ENCODE measurements around the gene CCR2.
"Not testable (repeated sequence)": the region's sequence is repeated elsewhere in the genome, so short reads cannot be mapped to it uniquely, and the experiment has no call there.

The CCR2 gene

GRCh38 chr3:46380471-46381221, 26.7 kb downstream of the CCR2 start:
- DNase-seq = no peak

- no peak for DNase-seq
Observed at GRCh38 chr3:46381625-46382024, 27.7 kb downstream of the CCR2 start.

- no peak for DNase-seq
Observed at GRCh38 chr3:46383211-46383950, 29.5 kb downstream of the CCR2 start.

- no peak for DNase-seq
Observed at GRCh38 chr3:46383951-46384330, 30.0 kb downstream of the CCR2 start.

- DNase-seq = peak; percentile 46
Observed at GRCh38 chr3:46386205-46386604, 32.3 kb downstream of the CCR2 start.

GRCh38 chr3:46388847-46389246, 34.9 kb downstream of the CCR2 start:
- not testable (repeated sequence) for DNase-seq

- DNase-seq = no peak
Observed at GRCh38 chr3:46389306-46389705, 35.4 kb downstream of the CCR2 start.

- not testable (repeated sequence) for DNase-seq
Observed at GRCh38 chr3:46391526-46391925, 37.6 kb downstream of the CCR2 start.

- no peak for DNase-seq
Observed at GRCh38 chr3:46393011-46393410, 39.1 kb downstream of the CCR2 start.

- no peak for DNase-seq
Observed at GRCh38 chr3:46393554-46394434, 39.9 kb downstream of the CCR2 start.

GRCh38 chr3:46395210-46395661, 41.3 kb downstream of the CCR2 start:
- peak; percentile 34 for DNase-seq

- DNase-seq = peak; percentile 25
Observed at GRCh38 chr3:46395766-46396530, 42.0 kb downstream of the CCR2 start.

GRCh38 chr3:46397111-46397510, 43.2 kb downstream of the CCR2 start:
- DNase-seq = no peak

GRCh38 chr3:46398186-46398955, 44.5 kb downstream of the CCR2 start:
- no peak for DNase-seq

GRCh38 chr3:46399098-46399497, 45.2 kb downstream of the CCR2 start:
- no peak for DNase-seq

- DNase-seq = no peak
Observed at GRCh38 chr3:46399557-46399956, 45.6 kb downstream of the CCR2 start.

GRCh38 chr3:46400000-46400734, 46.3 kb downstream of the CCR2 start:
- DNase-seq = peak; percentile 79

GRCh38 chr3:46400846-46401245, 46.9 kb downstream of the CCR2 start:
- no peak for DNase-seq

GRCh38 chr3:46401579-46401978, 47.7 kb downstream of the CCR2 start:
- DNase-seq = no peak

- DNase-seq = not testable (repeated sequence)
Observed at GRCh38 chr3:46402902-46403301, 49.0 kb downstream of the CCR2 start.

All from hematopoietic multipotent progenitor cell treated with erythropoietin and hydrocortisone succinate and interleukin-3 and kit ligand, for 8 days (in vitro differentiated cells).